Right kidney (tissue), 1 donor: ENCODE results near the gene POU6F2.

ENCODE experiments used
- DNase-seq: peaks from one replicate; pipeline ENCODE4 v3.0.0-alpha.2; 2016

The POU6F2 gene

GRCh38 chr7:39451901-39452300, 474.2 kb downstream of the POU6F2 start:
- DNase-seq, result no peak

GRCh38 chr7:39453743-39454355, 476.1 kb downstream of the POU6F2 start:
- DNase-seq, result no peak

GRCh38 chr7:39458061-39458745, 480.5 kb downstream of the POU6F2 start:
- no peak for DNase-seq

- no peak for DNase-seq
These were observed 481.9 kb downstream of the POU6F2 start for GRCh38 chr7:39459636-39460035.

GRCh38 chr7:39460486-39460885, 482.8 kb downstream of the POU6F2 start:
- DNase-seq, result no peak

- DNase-seq, result no peak
These were observed 483.6 kb downstream of the POU6F2 start for GRCh38 chr7:39461263-39461820.

GRCh38 chr7:39463252-39463651, 485.5 kb downstream of the POU6F2 start:
- no peak for DNase-seq

GRCh38 chr7:39464350-39465054, 486.8 kb downstream of the POU6F2 start:
- DNase-seq, result no peak

GRCh38 chr7:39465055-39465929, 487.6 kb downstream of the POU6F2 start:
- DNase-seq, result peak; percentile 31

- no peak for DNase-seq
These were observed 490.6 kb downstream of the POU6F2 start for GRCh38 chr7:39468261-39468660.

GRCh38 chr7:39468808-39469374, 491.2 kb downstream of the POU6F2 start:
- DNase-seq, result no peak

- DNase-seq, result no peak
These were observed 503.2 kb downstream of the POU6F2 start for GRCh38 chr7:39480901-39481300.

GRCh38 chr7:39488467-39489393, 511.0 kb downstream of the POU6F2 start:
- DNase-seq, result no peak

GRCh38 chr7:39490296-39490695, 512.6 kb downstream of the POU6F2 start:
- DNase-seq, result no peak

- no peak for DNase-seq
These were observed 516.2 kb downstream of the POU6F2 start for GRCh38 chr7:39493934-39494333.

- DNase-seq, result no peak
These were observed 523.6 kb downstream of the POU6F2 start for GRCh38 chr7:39501358-39501757.

GRCh38 chr7:39504963-39505362, 527.3 kb downstream of the POU6F2 start:
- no peak for DNase-seq

- DNase-seq, result no peak
These were observed 530.3 kb downstream of the POU6F2 start for GRCh38 chr7:39507866-39508551.

- no peak for DNase-seq
These were observed 531.7 kb downstream of the POU6F2 start for GRCh38 chr7:39509436-39509835.

GRCh38 chr7:39509912-39510311, 532.2 kb downstream of the POU6F2 start:
- no peak for DNase-seq
